ENCODE data around the gene BBS12.

DNA sequence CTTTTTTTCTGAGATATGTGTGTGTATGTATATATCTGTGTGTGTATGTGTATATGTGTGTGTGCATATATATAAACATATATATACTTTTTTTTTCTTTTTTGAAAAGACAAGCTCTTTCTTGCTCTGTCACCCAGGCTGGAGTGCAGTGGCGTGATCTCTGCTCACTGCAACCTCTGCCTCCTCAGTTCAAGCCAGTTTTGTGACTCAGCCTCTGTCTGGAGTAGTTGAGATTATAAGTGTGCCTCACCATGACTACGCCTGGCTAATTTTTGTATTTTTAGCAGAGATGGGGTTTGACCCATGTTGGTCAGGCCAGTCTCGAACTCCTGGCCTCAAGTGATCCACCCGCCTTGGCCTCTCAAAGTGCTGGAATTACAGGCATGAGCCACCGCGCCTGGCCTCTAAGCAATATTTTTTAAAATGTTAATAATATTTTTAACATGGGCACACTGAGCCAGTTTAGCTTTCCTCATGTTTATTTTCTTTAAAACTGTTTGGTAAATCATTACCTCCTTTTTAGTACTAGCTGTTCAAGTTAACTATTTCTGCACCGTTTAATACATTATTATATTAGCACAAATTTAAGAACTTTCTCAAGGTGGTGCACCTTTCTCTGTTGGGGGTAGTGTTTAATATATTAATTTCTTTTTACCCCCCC is 33.3 kb downstream of the BBS12 start:
- TF ChIP-seq ATF3 (IDR thresholded peaks at IDR 0.05): peak; percentile 73
- no peak for TF ChIP-seq ATF3 (CRISPR knock-in tag; conservative IDR thresholded peaks at IDR 0.05)
- TF ChIP-seq KLF13 (tag; IDR thresholded peaks at IDR 0.05; ENCODE audit: borderline replicate concordance, low read depth): no peak
- TF ChIP-seq SRF (CRISPR knock-in tag; IDR thresholded peaks at IDR 0.05): no peak
- no peak for TF ChIP-seq CBX3 (IDR thresholded peaks at IDR 0.05; ENCODE audit: borderline replicate concordance in 1 of 2, low read length in 2 of 2)
- TF ChIP-seq MYC (IDR thresholded peaks at IDR 0.05; ENCODE audit: low read depth, low read length): no peak
- TF ChIP-seq MYC (CRISPR knock-in tag; IDR thresholded peaks at IDR 0.05; ENCODE audit: borderline replicate concordance, low read depth): no peak
- no peak for TF ChIP-seq ZNF609 (CRISPR knock-in tag; IDR thresholded peaks at IDR 0.05; ENCODE audit: borderline replicate concordance)
- no peak for TF ChIP-seq HIVEP1 (CRISPR knock-in tag; IDR thresholded peaks at IDR 0.05)
- no peak for TF ChIP-seq HDGF (IDR thresholded peaks at IDR 0.05)
- no peak for TF ChIP-seq TBP (optimal IDR thresholded peaks at IDR 0.05; ENCODE audit: low read depth, low read length)

All from K562 (cell line).